Cortex of kidney (tissue), 1 donor: ENCODE measurements around the gene FAT3.

Experiments used
- DNase-seq: peaks from one replicate; lab custom pipeline; 2025; lab: John Stamatoyannopoulos, UW

Gene FAT3

DNA sequence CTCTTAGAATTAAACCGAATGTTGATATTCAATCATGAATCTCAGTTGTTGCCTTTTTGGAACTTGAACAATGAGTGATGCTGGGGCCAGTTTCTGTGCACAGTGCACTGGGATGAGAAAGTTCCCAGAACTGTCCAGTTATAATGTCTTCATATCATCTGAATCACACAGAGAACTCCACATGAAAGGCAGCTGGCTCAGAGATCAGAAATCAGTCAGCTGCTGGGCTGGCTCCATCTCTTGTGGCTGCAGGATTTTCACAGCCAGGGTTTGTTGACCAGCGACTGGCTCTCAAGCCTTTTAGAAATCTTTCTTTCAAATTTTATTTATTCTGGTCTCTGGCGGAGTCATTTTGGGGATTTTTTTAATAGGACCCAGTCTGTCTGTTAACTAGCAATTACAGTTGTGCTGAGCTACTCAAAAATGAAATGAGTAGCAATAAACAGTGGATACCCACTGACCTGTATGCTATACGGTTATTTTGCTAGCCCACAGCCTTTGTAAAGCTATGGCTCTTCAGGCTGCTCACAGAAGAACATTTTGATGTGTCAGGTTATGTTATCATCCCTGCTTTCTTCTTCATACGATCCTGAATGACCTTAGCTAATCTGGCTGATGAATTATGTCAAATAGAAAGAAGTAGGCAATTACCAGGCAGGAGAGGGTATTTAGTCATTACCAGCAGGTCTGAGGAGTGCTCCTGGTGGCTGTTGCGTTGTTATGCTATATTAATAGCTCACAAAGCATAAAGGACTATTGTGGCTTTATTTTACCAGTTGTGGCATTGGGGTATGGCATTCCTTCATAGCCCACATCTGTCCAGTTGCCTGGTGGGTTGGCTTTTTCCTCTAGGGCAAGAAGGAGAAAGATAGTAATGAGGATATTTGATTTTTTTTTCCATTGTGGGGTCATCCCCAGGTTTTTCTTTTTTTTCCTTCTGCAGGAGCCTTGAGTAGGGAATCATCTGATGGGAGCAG lies 3.6 kb downstream of the FAT3 start:
- DNase-seq = no peak

DNA sequence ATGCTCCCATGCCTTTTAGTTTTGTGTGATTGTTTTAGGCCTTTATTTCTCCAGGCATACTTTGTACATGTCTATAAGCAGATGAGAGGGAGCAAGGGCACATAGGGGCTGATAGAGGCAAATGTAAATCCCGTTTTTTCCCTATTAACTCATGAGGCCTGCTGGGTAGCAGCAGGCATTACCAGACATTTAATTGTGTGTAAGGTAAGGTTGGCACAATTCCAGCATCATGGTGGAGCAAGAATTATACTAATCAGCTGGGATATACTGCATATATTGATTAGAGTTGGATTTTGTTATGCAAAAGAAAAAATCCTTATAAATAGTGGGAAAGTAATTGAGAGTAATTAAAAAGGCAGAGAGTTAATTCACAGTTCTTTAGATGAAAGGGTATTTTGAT lies 12.2 kb downstream of the FAT3 start:
- DNase-seq = no peak

DNA sequence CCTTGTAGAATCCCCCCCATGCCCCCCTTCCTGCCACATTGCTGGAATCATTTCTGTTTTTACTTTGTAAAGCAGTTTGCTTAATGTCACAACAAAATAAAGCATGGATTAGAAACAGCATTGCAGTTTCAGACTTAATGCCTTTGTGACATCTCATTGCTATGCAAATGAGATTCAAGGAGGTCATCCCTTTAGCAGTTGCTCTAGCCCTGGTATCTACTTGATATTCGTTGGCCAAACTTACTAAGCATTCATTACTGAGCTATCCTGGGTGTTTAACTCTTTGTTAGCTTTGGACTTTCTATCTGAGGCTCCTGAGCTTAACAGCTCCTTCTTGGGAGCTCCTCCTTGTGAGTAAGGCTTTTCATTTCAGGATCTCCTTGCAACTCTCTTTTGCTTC lies 16.3 kb downstream of the FAT3 start:
- DNase-seq = no peak

DNA sequence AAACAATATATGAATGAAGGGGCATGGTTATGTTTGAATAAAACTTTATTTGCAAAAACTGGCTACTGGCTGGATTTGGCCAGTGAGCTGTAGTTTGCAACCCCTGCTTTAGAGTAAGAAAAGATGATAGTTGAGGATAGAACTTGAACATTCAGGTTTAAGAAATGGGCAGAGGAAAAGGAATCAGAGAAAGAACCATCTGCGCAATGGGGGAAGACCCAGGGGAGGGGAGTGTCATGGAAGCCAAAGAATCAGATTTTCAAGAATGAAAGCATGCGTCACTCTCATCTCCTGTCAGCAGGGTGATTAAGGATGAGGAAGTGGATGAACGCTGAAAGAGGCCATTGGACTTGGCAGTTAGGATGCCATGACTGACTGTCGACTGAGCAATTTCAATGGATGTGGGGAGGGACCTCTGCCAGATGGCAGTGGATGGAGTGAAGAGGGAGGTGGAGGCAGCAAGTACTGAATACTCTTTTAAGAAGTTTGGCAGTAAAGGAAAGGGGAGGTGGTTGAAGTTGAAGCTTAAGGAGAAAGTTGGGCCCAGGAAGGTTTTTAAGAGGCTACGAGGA lies 21.2 kb downstream of the FAT3 start:
- DNase-seq = no peak

DNA sequence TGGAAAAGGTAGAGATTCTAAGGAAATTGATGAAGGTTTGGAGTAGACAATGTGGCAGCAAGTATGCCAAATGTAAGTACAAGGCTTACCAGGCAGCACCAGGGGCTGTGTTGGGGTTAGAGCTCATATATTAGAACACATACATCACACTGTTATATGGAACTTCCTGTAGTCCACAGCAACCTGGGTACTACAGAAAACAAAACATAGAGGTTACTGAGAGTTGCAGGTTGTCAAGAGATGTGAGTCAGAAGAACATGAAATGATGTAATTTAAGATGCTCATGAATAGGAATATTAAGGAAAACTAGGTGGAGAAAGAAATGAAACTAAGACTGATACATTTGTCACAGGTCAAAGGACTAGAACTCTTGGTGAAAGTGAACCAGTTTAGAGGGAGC lies 22.0 kb downstream of the FAT3 start:
- DNase-seq = no peak

DNA sequence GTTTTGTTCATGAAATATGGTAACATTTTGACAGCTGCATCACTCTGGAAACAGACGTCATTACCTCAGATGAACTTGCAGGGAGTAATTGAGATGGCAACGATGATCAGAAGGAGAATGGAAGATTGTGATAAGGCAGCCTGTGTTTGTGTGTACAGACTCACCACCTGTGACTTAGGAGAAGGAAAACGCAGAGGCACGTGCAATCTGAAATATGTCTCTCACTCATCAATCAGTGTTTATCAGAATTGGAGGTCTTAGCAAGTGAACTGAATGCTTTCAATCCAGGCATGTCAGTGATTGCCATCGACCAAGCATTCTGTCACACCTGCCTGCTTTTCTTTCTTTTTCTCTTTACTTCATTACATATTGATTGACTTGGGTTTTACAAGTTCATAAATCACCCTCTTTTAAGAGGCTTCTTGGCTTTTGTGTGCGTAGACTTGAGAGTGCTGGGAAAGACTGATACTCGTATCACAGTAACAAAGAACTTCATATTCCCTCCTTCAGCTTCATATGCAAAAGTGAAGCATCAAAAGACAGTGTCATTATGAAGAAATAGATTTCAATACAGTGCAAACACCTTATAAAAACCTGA lies 24.6 kb downstream of the FAT3 start:
- DNase-seq = no peak

DNA sequence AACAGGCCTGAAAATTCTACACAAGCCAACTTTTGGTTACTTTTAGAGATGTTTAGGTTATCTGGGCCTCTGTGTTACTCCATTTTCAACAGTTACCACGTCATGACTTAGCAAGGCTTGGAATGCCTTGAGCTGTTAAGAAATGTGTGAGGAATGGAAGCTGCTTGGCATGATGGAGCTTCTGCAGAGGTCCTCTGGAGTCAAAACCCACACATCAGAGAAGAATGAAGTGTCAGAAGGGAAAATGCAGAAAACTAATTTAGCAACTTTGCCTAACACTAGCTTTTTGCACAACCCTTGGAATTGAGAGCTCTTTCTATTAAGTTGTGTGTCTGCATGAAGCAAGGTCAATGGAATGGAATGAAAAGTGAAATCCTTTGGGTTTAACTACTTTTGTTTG lies 27.4 kb downstream of the FAT3 start:
- DNase-seq = no peak

DNA sequence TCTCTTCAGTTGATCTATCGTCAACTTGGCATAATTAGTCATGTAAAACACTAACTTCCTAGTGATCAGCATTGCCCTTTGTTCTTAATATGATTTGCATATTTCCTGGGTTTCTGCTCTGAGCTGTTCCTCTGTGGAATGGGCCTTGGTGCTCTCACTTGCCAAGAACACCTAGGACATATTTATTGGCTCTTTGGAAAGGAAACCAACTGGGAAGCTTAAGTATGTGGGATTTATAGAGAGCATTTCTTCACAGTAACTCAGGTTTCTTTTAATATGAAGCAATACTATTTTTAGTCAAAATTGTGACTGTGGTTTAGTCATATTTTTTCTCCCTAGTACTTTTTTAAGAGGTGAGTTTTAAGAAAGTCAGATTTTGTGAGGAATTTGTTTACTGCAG lies 28.8 kb downstream of the FAT3 start:
- DNase-seq = no peak

DNA sequence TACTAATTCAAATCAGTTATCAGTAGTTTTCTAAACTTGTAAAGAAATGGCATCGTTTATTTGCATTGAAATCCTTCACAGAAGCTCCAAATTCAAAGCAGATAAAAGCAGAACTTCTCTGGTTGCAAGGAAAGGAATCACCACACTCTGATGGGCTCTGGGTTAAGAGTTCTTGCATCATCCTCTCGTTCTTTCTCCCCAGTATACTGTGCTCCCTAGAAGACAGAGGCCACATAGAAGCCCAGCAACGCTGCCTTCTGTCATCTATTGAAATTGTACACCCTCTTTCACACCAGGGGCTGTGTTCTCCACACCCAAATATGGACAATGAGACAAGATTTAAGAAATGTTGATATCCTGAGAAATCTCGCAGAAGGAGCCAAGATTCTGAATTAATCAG lies 29.3 kb downstream of the FAT3 start:
- DNase-seq = no peak

DNA sequence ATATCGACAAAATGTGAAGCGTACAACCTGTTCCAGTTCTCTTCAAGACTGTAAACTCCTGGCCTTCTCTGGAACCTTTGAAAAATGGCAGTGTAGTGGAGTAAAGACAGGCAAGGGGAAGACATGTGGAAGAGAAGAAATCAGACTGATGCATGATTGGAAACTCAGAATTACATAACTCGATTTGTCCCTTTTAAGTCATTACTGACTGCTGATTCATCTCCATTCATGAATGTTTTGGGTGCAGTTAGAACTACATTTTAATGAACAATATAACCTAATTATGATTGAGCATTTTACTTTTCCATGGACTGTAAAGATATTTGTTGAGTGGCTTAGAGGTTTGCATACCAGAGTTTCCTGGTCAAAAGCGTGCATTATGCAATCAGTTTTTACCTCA lies 32.9 kb downstream of the FAT3 start:
- no peak for DNase-seq

DNA sequence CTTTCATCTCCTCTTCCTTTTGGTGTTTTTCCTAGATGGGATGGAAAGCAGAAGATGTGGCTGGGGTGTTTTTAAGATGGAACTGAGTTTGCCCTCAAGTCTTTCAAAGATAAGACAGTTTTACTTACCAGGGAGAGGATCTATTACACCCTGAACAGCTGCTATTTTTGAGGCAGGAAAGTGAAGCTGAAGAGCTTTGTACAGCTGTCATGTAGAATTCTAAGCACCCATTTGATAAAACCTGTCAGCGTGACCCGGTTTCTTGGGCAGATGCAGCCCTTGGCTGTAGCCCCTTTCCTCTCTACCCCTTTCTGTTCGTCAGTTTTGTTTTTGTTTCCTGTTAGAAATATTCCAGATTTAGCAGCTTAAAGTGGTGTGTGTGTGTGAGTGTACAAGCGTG lies 35.2 kb downstream of the FAT3 start:
- DNase-seq = no peak

DNA sequence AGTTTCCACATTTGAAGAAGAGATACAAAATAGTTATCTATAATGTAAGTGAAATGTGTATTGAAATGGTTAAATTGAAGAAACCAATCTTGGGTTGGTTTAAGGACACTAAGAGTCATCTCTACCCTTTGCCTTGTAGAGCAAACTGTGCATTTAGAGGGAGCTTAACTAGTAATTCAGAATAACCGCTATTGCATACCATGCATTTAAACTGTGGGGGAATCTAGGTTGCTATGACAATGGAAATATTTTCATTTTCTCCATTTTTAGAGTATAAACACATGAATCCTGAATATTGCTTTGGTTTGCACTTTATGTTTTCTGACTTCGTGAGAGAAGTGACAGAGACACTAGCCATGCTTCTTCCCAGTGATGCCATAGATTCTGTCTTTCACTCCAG lies 39.7 kb downstream of the FAT3 start:
- DNase-seq = no peak

DNA sequence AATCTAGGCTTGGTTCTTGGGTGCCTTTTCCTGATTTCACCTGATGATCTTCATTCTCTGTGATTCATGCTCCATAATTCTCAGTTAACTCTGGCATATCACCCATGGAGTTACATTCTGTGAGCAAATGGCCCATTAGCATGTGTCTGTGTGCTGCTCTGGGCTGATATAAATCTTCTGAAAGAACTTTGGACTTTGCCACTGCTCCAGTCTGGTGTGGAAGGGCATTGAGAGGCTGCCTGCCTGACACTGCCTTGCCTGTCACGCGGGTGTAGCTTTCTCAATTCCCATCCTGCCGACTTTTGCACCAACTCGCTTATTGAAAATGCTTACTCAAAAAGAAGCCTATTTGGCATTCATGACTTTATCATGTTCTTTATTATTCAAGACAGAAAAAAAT lies 42.2 kb downstream of the FAT3 start:
- no peak for DNase-seq

DNA sequence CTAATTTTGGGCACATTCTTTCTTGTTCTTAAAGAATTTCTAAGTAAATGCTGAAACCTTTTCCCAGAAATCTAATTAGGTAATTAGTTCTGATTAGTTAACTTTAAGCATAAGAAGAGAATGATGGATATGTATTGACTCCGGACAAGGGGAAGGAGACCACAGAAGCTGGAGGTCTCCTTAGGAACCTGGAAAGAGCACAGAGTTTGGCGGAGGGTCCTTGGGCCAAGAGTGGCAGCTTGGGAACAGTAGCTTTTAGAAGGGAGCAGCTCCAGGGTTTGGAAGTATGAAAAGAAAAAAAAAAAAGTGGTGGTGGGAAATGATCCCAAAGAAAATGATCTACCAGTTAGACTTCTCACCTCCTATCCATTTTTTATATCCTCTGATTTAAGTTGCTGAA lies 42.7 kb downstream of the FAT3 start:
- DNase-seq = no peak

DNA sequence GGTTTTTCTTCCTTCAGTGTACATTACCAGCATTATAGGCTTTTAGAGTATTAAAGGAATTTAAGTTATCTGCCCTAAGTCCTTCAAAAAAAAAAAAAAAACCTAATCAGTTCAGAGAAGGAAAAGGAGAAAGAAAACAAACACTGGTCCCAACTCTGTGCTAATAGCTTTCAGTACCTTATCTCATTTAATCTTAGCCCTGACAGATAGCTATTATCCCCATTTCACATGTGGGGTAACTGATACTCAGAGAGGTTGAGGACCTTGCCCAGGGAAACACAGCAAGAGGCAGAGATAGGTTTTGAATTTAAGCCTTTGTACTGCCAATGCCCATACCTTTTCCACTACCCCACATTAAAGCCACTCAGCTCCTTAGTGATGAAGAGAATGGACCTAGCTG lies 43.4 kb downstream of the FAT3 start:
- no peak for DNase-seq

DNA sequence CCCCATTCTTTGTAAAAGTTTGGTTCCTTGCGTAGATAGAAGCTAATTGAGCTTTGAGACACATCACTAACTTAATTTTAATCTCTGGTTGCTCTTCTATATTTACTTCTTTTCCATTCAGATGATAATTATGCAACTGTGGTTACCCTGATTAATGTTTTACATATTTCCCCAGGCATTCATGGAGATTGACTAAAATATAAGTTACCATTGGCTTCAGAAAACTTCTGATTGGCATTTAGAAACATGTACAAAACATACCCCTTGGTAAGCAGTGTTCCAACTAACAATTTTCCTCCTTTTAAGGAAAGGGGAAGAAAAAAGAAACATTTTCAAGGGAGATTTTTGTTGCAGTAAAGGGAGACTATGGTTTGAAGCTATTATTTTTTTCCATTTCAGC lies 43.9 kb downstream of the FAT3 start:
- DNase-seq = no peak

DNA sequence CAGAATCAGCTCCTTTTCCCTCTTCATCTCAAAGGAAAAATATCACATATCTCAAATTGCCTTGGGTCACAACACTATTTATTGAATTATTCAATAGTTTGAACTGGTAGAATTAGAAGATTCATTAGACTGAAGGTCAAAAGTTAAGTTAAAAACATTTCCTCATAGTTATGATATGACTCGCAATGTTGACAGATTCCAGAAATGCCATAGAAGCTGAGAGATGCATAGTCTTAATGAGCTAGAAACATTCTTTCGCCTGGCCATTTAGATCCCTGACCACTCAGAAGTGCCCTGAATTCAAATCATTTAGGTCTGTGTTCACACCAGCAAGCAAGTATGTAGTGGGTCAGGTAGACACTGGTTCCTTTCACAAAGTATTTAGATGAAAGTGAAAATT lies 44.4 kb downstream of the FAT3 start:
- DNase-seq = no peak

DNA sequence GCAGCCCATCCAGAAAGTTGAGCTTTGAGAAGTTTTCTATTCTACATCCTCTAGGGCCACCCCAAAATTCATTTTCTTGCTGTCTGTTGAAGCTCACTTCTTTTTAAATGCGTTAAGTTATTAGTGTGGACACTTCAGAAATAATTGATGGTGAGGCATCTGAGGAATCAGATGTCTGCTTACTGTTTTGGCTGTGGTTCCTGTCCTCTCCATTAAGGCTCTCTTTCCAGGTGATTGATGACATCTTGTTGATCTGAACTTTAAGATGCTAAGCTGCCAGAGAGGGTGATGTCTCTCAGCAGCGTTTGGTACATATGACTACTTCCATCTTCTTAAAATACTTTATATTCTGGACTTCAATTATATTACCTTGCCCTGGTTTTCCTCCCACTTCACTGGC lies 45.2 kb downstream of the FAT3 start:
- no peak for DNase-seq

DNA sequence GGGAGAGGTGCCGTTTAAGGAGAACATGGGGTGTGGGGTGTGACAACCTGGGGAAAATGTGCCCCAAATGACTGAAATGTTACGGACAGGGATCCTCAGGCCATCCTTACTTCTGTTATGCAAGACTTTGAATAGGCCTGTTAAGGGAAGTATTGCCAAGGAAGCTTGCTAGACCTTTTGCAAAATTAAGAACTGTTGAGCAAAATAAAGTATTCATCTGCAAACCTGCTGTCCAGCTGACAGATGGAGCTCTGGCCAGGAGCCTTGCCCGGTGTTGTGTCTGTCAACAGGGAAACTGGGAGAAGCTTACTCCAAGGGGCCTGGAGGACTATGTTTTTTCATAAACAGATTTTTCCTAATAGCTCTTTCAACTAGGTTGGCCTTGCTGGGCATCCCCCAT lies 48.0 kb downstream of the FAT3 start:
- no peak for DNase-seq
